OCI-LY7 (cell line): ENCODE data around the gene PSAPL1.

Experiments used
- CTCF ChIP-seq: fragments of 200-600 bp; sonication (generic); conservative IDR thresholded peaks from 2 replicates; pipeline ENCODE4 v1.5.1; 2014; ENCODE audit warnings: mild to moderate bottlenecking, antibody characterized with exemption, low read length, moderate library complexity, mixed read lengths
- EZH2phosphoT487 ChIP-seq: fragments of 200-600 bp; sonication (generic); IDR thresholded peaks from 2 replicates; pipeline ENCODE4 v1.6.1; 2018; ENCODE audit warnings: low read depth, borderline replicate concordance, mild to moderate bottlenecking, mixed run types, antibody characterized with exemption, low read length, moderate library complexity, mixed read lengths

- no peak for TF ChIP-seq CTCF
- no peak for TF ChIP-seq EZH2phosphoT487
Observed at GRCh38 chr4:7444731-7445130, 10.0 kb upstream of the PSAPL1 start.
